ENCODE data around the gene CBARP. TPM values are rescaled to one million over a fixed set of nuclear protein-coding genes. Genes with fewer than 3 reads are reported as not detected.

The CBARP gene
- total and polyA plus RNA-seq, 2 donors (not counting 3 experiments of a cell fraction or from before 2014, with no cell fraction given), result 3.5 to 9.2 TPM

DNA sequence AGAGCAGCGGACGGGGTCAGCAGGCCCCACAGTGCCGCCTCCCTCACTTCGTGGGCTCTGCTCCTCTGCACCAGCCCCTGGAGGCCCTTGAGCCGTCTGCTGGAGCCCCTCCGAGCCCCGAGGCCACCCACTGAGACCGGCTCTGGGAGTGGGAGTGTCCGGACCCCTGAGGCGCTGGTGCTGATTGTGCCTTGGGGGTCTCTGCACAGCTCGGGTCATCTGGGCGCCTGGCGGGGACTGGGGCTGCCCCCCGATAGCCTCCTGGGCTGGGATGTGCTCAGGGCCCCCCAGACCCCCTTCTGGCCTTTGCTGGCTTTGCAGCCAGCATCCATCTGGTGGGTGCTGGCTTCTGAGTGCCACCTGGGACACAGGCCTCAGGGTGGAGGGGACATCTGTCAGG is 15.4 kb downstream of the CBARP start:
- Histone ChIP-seq H3K9ac (replicated peaks; ENCODE audit: extremely low read depth, insufficient read depth, low read length) (no peak overlapping the region), H3K27ac (ENCODE audit: insufficient read depth, low read depth, low read length) (no peak overlapping the region), H4K20me1 (replicated peaks; ENCODE audit: control insufficient read depth, extremely low read depth, insufficient read depth, low read length) (no peaks in the 10 kb centered on the region), H2AFZ (ENCODE audit: low read depth, low read length) (no peak overlapping the region), H3K9me3 (replicated peaks; ENCODE audit: control insufficient read depth, insufficient read depth, low read length) (no peaks in the 10 kb centered on the region), H3K4me3 (replicated peaks in 1 of 3; ENCODE audit: insufficient read depth in 1 of 3, low read depth in 1 of 3, low read length in 3 of 3) (no peak overlapping the region), H3K4me2 (ENCODE audit: insufficient read depth, low read length) (no peak overlapping the region), H3K9me1 (replicated peaks; ENCODE audit: control insufficient read depth, extremely low read depth, insufficient read depth, low read length) (no peaks in the 10 kb centered on the region), H3K79me2 (ENCODE audit: control insufficient read depth, insufficient read depth, low read length) (peaks cover 13% of the 10 kb centered on the region), H3K36me3 (ENCODE audit: control insufficient read depth in 2 of 2, extremely low read depth in 1 of 2, insufficient read depth in 2 of 2, low read length in 2 of 2) (peaks cover 5 to 20% of the 10 kb centered on the region in 2 experiments), H3K4me1 (ENCODE audit: control insufficient read depth, extremely low read depth, insufficient read depth, low read length) (no peaks in the 10 kb centered on the region), H3K27me3 (ENCODE audit: control insufficient read depth in 2 of 2, insufficient read depth in 2 of 2, low read length in 2 of 2) (no peaks in the 10 kb centered on the region)
- BruUV-seq (replicated peaks), result no TSS peak
- dilution Hi-C loops (cut with MboI; ENCODE audit: extremely low pct_ligation_motif_present, low sequenced_read_pairs) (no loop called here), intact Hi-C loops (cut with micrococcal nuclease) (no loop called here)
- TF ChIP-seq POLR2AphosphoS5 (IDR thresholded peaks at IDR 0.05; ENCODE audit: insufficient read depth, low read depth, low read length), result no peak
- TF ChIP-seq, protein P1, sequence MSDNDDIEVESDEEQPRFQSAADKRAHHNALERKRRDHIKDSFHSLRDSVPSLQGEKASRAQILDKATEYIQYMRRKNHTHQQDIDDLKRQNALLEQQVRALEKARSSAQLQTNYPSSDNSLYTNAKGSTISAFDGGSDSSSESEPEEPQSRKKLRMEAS (IDR thresholded peaks at IDR 0.05; ENCODE audit: insufficient read depth, insufficient read length), result no peak
- no peak for TF ChIP-seq GATA2 (IDR thresholded peaks at IDR 0.05; ENCODE audit: insufficient read depth, insufficient read length, low read depth, low read length)
- no peak for TF ChIP-seq MYC (IDR thresholded peaks at IDR 0.05; ENCODE audit: low read depth, low read length)
- TF ChIP-seq, protein P2, sequence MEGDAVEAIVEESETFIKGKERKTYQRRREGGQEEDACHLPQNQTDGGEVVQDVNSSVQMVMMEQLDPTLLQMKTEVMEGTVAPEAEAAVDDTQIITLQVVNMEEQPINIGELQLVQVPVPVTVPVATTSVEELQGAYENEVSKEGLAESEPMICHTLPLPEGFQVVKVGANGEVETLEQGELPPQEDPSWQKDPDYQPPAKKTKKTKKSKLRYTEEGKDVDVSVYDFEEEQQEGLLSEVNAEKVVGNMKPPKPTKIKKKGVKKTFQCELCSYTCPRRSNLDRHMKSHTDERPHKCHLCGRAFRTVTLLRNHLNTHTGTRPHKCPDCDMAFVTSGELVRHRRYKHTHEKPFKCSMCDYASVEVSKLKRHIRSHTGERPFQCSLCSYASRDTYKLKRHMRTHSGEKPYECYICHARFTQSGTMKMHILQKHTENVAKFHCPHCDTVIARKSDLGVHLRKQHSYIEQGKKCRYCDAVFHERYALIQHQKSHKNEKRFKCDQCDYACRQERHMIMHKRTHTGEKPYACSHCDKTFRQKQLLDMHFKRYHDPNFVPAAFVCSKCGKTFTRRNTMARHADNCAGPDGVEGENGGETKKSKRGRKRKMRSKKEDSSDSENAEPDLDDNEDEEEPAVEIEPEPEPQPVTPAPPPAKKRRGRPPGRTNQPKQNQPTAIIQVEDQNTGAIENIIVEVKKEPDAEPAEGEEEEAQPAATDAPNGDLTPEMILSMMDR (IDR thresholded peaks at IDR 0.05; ENCODE audit: extremely low read depth in 1 of 2, insufficient read depth in 1 of 2, low read depth in 1 of 2, low read length in 2 of 2), result peak in 1 of 2 donors; percentile 10
- FAIRE-seq (no peak), DNase-seq (ENCODE audit: low read depth, low spot score) (no peak)
- ChIA-PET POLR2A (no interaction called here), CTCF (interaction anchor here (0.7 to 2.5 kb wide), 5 partner anchors 9 to 109 kb away, joined by 3 to 14 read pairs (median 7); no protein-coding TSS in a partner anchor)

DNA sequence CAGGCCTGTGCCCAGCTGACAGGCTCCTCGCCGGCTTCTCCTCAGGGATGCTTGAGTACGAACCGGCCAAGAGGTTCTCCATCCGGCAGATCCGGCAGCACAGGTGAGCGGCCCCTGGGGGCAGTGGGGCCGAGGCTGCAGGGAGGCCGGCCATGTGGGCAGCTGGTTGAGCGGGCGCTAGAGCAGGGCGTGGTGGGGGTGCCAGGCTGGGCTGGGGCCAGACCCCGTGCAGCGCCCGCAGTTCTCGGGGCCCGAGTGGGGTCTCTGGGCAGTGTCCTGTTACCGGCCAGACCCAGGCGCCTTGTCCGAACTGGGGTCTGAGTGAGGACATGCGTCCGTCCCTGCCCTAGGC is 15.9 kb downstream of the CBARP start:
- Histone ChIP-seq H3K4me2 (ENCODE audit: insufficient read depth, low read length) (no peak overlapping the region), H3K79me2 (ENCODE audit: control insufficient read depth, insufficient read depth, low read length) (peaks cover 18% of the 10 kb centered on the region), H3K9ac (replicated peaks; ENCODE audit: extremely low read depth, insufficient read depth, low read length) (no peak overlapping the region), H3K4me3 (replicated peaks in 1 of 3; ENCODE audit: insufficient read depth in 1 of 3, low read depth in 1 of 3, low read length in 3 of 3) (no peak overlapping the region), H3K27ac (ENCODE audit: insufficient read depth, low read depth, low read length) (no peak overlapping the region), H4K20me1 (replicated peaks; ENCODE audit: control insufficient read depth, extremely low read depth, insufficient read depth, low read length) (no peaks in the 10 kb centered on the region), H3K4me1 (ENCODE audit: control insufficient read depth, extremely low read depth, insufficient read depth, low read length) (no peaks in the 10 kb centered on the region), H2AFZ (ENCODE audit: low read depth, low read length) (no peak overlapping the region), H3K27me3 (ENCODE audit: control insufficient read depth in 2 of 2, insufficient read depth in 2 of 2, low read length in 2 of 2) (no peaks in the 10 kb centered on the region), H3K36me3 (ENCODE audit: control insufficient read depth in 2 of 2, extremely low read depth in 1 of 2, insufficient read depth in 2 of 2, low read length in 2 of 2) (peaks cover 5 to 20% of the 10 kb centered on the region in 2 experiments), H3K9me3 (replicated peaks; ENCODE audit: control insufficient read depth, insufficient read depth, low read length) (no peaks in the 10 kb centered on the region), H3K9me1 (replicated peaks; ENCODE audit: control insufficient read depth, extremely low read depth, insufficient read depth, low read length) (no peaks in the 10 kb centered on the region)
- DNase-seq (ENCODE audit: low read depth, low spot score) (no peak), FAIRE-seq (no peak)
- CTCF ChIA-PET, result interaction anchor here (0.7 to 2.5 kb wide), 5 partner anchors 9 to 109 kb away, joined by 3 to 14 read pairs (median 7); no protein-coding TSS in a partner anchor
- POLR2A ChIA-PET, result no interaction called here
- TF ChIP-seq EZH2 (IDR thresholded peaks at IDR 0.05; ENCODE audit: borderline replicate concordance, low read depth, low read length, severe bottlenecking) (no peak), JUN (IDR thresholded peaks at IDR 0.05; ENCODE audit: borderline replicate concordance, insufficient read depth, insufficient read length, low read depth) (no peak), FOS (IDR thresholded peaks at IDR 0.05; ENCODE audit: borderline replicate concordance, insufficient read depth, low read length) (no peak)
- TF ChIP-seq, protein P1 (IDR thresholded peaks at IDR 0.05; ENCODE audit: insufficient read depth, insufficient read length), result no peak
- TF ChIP-seq, protein P2 (IDR thresholded peaks at IDR 0.05; ENCODE audit: extremely low read depth in 1 of 2, insufficient read depth in 1 of 2, low read depth in 1 of 2, low read length in 2 of 2), result no peak
- dilution Hi-C loops (cut with MboI; ENCODE audit: extremely low pct_ligation_motif_present, low sequenced_read_pairs) (no loop called here), intact Hi-C loops (cut with micrococcal nuclease) (loop anchor here (1.0 kb wide), 2 partner anchors 18 to 44 kb away; no protein-coding TSS in a partner anchor)
- BruUV-seq (replicated peaks), result no TSS peak
